Gastrocnemius medialis (tissue), 4 donors: ENCODE data around the gene LONRF2. TPM values are rescaled to one million over a fixed set of nuclear protein-coding genes. Genes with fewer than 3 reads are reported as not detected.

ENCODE experiments used
- ATAC-seq, 2 donors: fragments of 150-250 bp; one replicate each; pipeline ENCODE4 v1.9.1; 2016
- DNase-seq, 2 donors: peaks; one replicate each; pipeline ENCODE4 v3.0.0-alpha.2; 2019
- H3K27ac ChIP-seq, 4 donors: fragments of 200-600 bp; sonication (generic); 1 replicate in 1 of 4; 2 replicates in 3 of 4; pipeline ENCODE4 v1.5.1; 2016 to 2018; ENCODE audit warnings: mild to moderate bottlenecking in 2 of 4, moderate library complexity in 1 of 4
- H3K27me3 ChIP-seq, 3 donors: fragments of 200-600 bp; sonication (generic) in 2 of 3; 1 replicate in 1 of 3; 2 replicates in 2 of 3; pipeline versions ENCODE4 v1.5.1 to v1.6.0; 2016 to 2019; ENCODE audit warnings: mild to moderate bottlenecking in 1 of 3, moderate library complexity in 1 of 3
- H3K36me3 ChIP-seq, 2 donors: fragments of 200-600 bp; sonication (generic) in 1 of 2; one replicate each; pipeline ENCODE4 v1.5.1; 2017 to 2018
- H3K4me1 ChIP-seq, 2 donors: fragments of 200-600 bp; sonication (generic) in 1 of 2; one replicate each; pipeline ENCODE4 v1.5.1; 2016 to 2017; ENCODE audit warnings: mild to moderate bottlenecking in 2 of 2
- H3K4me3 ChIP-seq, 4 donors: fragments of 200-600 bp; sonication (generic) in 3 of 4; 1 replicate in 1 of 4; 2 replicates in 3 of 4; pipeline ENCODE4 v1.5.1; 2016 to 2019; ENCODE audit warnings: mild to moderate bottlenecking in 2 of 4
- H3K9me3 ChIP-seq, 3 donors: fragments of 200-600 bp; sonication (generic) in 2 of 3; 1 replicate in 1 of 3; 2 replicates in 2 of 3; pipeline ENCODE4 v1.5.1; 2016 to 2019
- CTCF ChIP-seq, 5 experiments: fragments of 450-650 bp in 3 of 5; fragments of 200-600 bp in 2 of 5; sonication (generic) in 2 of 5; IDR thresholded peaks in 4 of 5; conservative IDR thresholded peaks in 1 of 5; 1 replicate in 4 of 5; 2 replicates in 1 of 5; pipeline ENCODE4 v1.5.1; 2016 to 2019; ENCODE audit warnings: antibody characterized with exemption in 5 of 5, mild to moderate bottlenecking in 3 of 5, moderate library complexity in 3 of 5
- POLR2A ChIP-seq, 2 donors: fragments of 450-650 bp; IDR thresholded peaks; one replicate each; pipeline ENCODE4 v1.6.1; 2017; ENCODE audit warnings: antibody characterized with exemption in 2 of 2, mild to moderate bottlenecking in 2 of 2, moderate library complexity in 2 of 2
- in situ Hi-C, 4 donors: fragments of 200-750 bp; cut with MboI; loops; one replicate each; pipeline versions ENCODE4 v1.15.0 to v1.8.0; 2017; ENCODE audit warnings: low sequenced_read_pairs in 4 of 4
- intact Hi-C: fragments of 100-400 bp; cut with DNase I; formaldehyde crosslinking; loops from one replicate; pipeline ENCODE4 v1.15.1; 2023; ENCODE audit warnings: low total_unique reads
- total RNA-seq, 4 donors: library from RNA; depleted of rRNA; stranded (reverse); fragments of >200 nt; gene quantifications; one replicate each; pipeline versions ENCODE4 v1.1.0 to v1.2.3, GENCODE V29; 2016

LONRF2 gene
- total RNA-seq, 4 donors from 2014 or later = 5.0 to 8.8 (median 7.6) TPM

- Histone ChIP-seq H3K27ac (no peak overlapping the region), H3K27me3 (no peaks in the 10 kb centered on the region), H3K4me1 (no peaks in the 10 kb centered on the region), H3K9me3 (no peaks in the 10 kb centered on the region), H3K36me3 (no peaks in the 10 kb centered on the region), H3K4me3 (no peak overlapping the region)
- in situ Hi-C loops = loop anchor here in 2 of 4 donors (5.0 to 10.0 kb wide), 2 partner anchors 120 to 122 kb away; no protein-coding TSS in a partner anchor
- TF ChIP-seq CTCF (IDR thresholded peaks at IDR 0.05 in 4 of 5, conservative IDR thresholded peaks at IDR 0.05 in 1 of 5) = peak; percentile 86 to 97 (median 88)
- TF ChIP-seq POLR2A (IDR thresholded peaks at IDR 0.05) = no peak
- ATAC-seq = peak; percentile 35 to 83
- DNase-seq = peak; percentile 20 to 58
- intact Hi-C loops = loop anchor here (1.0 kb wide), 1 partner anchor 119 kb away; no protein-coding TSS in a partner anchor
Measured at GRCh38 chr2:100262555-100263320, 59.6 kb downstream of the LONRF2 start.

GRCh38 chr2:100262046-100262445 is 60.3 kb downstream of the LONRF2 start:
- TF ChIP-seq POLR2A (IDR thresholded peaks at IDR 0.05) = no peak
- TF ChIP-seq CTCF (IDR thresholded peaks at IDR 0.05 in 4 of 5, conservative IDR thresholded peaks at IDR 0.05 in 1 of 5) = no peak
- in situ Hi-C loops = loop anchor here in 2 of 4 donors (5.0 to 10.0 kb wide), 2 partner anchors 120 to 123 kb away; no protein-coding TSS in a partner anchor
- Histone ChIP-seq H3K36me3 (no peaks in the 10 kb centered on the region), H3K27ac (no peak overlapping the region), H3K27me3 (no peaks in the 10 kb centered on the region), H3K4me1 (no peaks in the 10 kb centered on the region), H3K4me3 (no peak overlapping the region), H3K9me3 (no peaks in the 10 kb centered on the region)
- no peak for ATAC-seq
- intact Hi-C loops = no loop called here
- peak in 1 of 2 donors; percentile 33 for DNase-seq

- TF ChIP-seq CTCF (IDR thresholded peaks at IDR 0.05 in 4 of 5, conservative IDR thresholded peaks at IDR 0.05 in 1 of 5) (peak; percentile 14 to 53 (median 37)), POLR2A (IDR thresholded peaks at IDR 0.05) (no peak)
- in situ Hi-C loops = loop anchor here in 2 of 4 donors (5.0 to 10.0 kb wide), 2 partner anchors 121 to 124 kb away; no protein-coding TSS in a partner anchor
- Histone ChIP-seq H3K36me3 (no peaks in the 10 kb centered on the region), H3K27ac (no peak overlapping the region), H3K9me3 (no peaks in the 10 kb centered on the region), H3K4me1 (no peaks in the 10 kb centered on the region), H3K27me3 (no peaks in the 10 kb centered on the region), H3K4me3 (no peak overlapping the region)
- ATAC-seq (no peak), DNase-seq (no peak)
- intact Hi-C loops = loop anchor here (1.0 kb wide), 1 partner anchor 702 kb away; no protein-coding TSS in a partner anchor
Measured at GRCh38 chr2:100260712-100261620, 61.3 kb downstream of the LONRF2 start.

- DNase-seq = no peak
- ATAC-seq = no peak
- no peaks in the 10 kb centered on the region for H3K4me1 ChIP-seq
- H3K9me3 ChIP-seq = no peaks in the 10 kb centered on the region
- intact Hi-C loops = no loop called here
- in situ Hi-C loops = loop anchor here in 1 of 4 donors (10.0 kb wide), 1 partner anchor 704 kb away; no protein-coding TSS in a partner anchor
- no peak overlapping the region for H3K27ac ChIP-seq
- no peak for TF ChIP-seq CTCF (IDR thresholded peaks at IDR 0.05 in 4 of 5, conservative IDR thresholded peaks at IDR 0.05 in 1 of 5)
- no peak for TF ChIP-seq POLR2A (IDR thresholded peaks at IDR 0.05)
- no peaks in the 10 kb centered on the region for H3K27me3 ChIP-seq
- H3K36me3 ChIP-seq = no peaks in the 10 kb centered on the region
- no peak overlapping the region for H3K4me3 ChIP-seq
Measured at GRCh38 chr2:100259106-100259505, 63.2 kb downstream of the LONRF2 start.
